ENCODE results near the gene UBE4A. TPM values are rescaled to one million over a fixed set of nuclear protein-coding genes. Genes with fewer than 3 reads are reported as not detected.

Gene UBE4A
- total and polyA plus RNA-seq, 9 of the 15 experiments (the other 6 are each of a cell fraction or from before 2014, with no cell fraction given), result 13.5 to 45.2 (median 26.8) TPM

GRCh38 chr11:118415739-118416068, 56.3 kb downstream of the UBE4A start (continued):
- TF ChIP-seq LEF1 (IDR thresholded peaks at IDR 0.05) (peak; percentile 86), CCAR2 (IDR thresholded peaks at IDR 0.05; ENCODE audit: low read depth, low read length) (0 out of 2 replicates have a peak, but pooled peaks have one; percentile 67), E2F3 (CRISPR knock-in tag; IDR thresholded peaks at IDR 0.05) (no peak), SIN3B (IDR thresholded peaks at IDR 0.05; ENCODE audit: low read depth) (no peak), NBN (IDR thresholded peaks at IDR 0.05; ENCODE audit: low read depth) (peak; percentile 86; the same call in 1 of the 2 replicates), PRMT5 (CRISPR knock-in tag; IDR thresholded peaks at IDR 0.05) (no peak), EP300 (IDR thresholded peaks at IDR 0.05; ENCODE audit: low read length) (peak; percentile 95), ELK3 (CRISPR knock-in tag; IDR thresholded peaks at IDR 0.05) (no peak), ZNF696 (CRISPR knock-in tag; conservative IDR thresholded peaks at IDR 0.05) (no peak), TAF7 (tag; IDR thresholded peaks at IDR 0.05) (no peak), TRIM28 (IDR thresholded peaks at IDR 0.05) (peak; percentile 39; the same call in 1 of the 2 replicates), ZNF644 (tag; IDR thresholded peaks at IDR 0.05; ENCODE audit: low read depth) (no peak; the same call in none of the 2 replicates), ZFP1 (CRISPR knock-in tag; IDR thresholded peaks at IDR 0.05) (no peak), ZNF76 (CRISPR knock-in tag; IDR thresholded peaks at IDR 0.05; ENCODE audit: borderline replicate concordance) (no peak), ZNF124 (CRISPR knock-in tag; IDR thresholded peaks at IDR 0.05) (no peak), ZNF316 (IDR thresholded peaks at IDR 0.05) (peak; percentile 92), E2F5 (CRISPR knock-in tag; IDR thresholded peaks at IDR 0.05) (no peak), NCOA4 (IDR thresholded peaks at IDR 0.05; ENCODE audit: partially characterized antibody) (no peak), KDM2B (CRISPR knock-in tag; IDR thresholded peaks at IDR 0.05) (no peak), SMARCA4 (IDR thresholded peaks at IDR 0.05) (peak; percentile 96), ZHX1 (conservative IDR thresholded peaks at IDR 0.05; ENCODE audit: low read length) (no peak), KLF1 (tag; IDR thresholded peaks at IDR 0.05) (no peak), TCF7 (IDR thresholded peaks at IDR 0.05; ENCODE audit: borderline replicate concordance) (0 out of 2 replicates have a peak, but pooled peaks have one; percentile 48), HMGN3 (IDR thresholded peaks at IDR 0.05; ENCODE audit: borderline replicate concordance, extremely low read depth, insufficient read length, low read depth, low read length) (peak; percentile 60), MCM5 (IDR thresholded peaks at IDR 0.05; ENCODE audit: low read depth) (no peak), FOSL1 (tag; conservative IDR thresholded peaks at IDR 0.05) (peak; percentile 99), SAFB2 (IDR thresholded peaks at IDR 0.05; ENCODE audit: borderline replicate concordance, low read depth, low read length, severe bottlenecking) (no peak), DPF2 (IDR thresholded peaks at IDR 0.05) (peak; percentile 98), IRF9 (tag; IDR thresholded peaks at IDR 0.05) (no peak)

All from K562 (cell line).